K562 (cell line): ENCODE results near the gene PIEZO2. TPM values are rescaled to one million over a fixed set of nuclear protein-coding genes. Genes with fewer than 3 reads are reported as not detected.

Source experiments
- ATAC-seq: fragments of 200-7000 bp; cut with Tn5 transposase; 3 replicates; pipeline ENCODE4 v1.9.1; 2020; ENCODE audit warnings: moderate library complexity
- BruUV-seq: library from RNA; stranded (reverse); fragments of 400-500 nt; replicated peaks from 2 replicates; lab custom pipeline; 2021; lab: Mats Ljungman, UMichigan
- CTCF ChIA-PET: fragments of 300-600 bp; formaldehyde crosslinking; extraction: SDS; loops from one replicate; lab custom pipeline; 2021; ENCODE audit warnings: low intra/inter-chr PET ratio; lab: Yijun Ruan, JAX
- POLR2A ChIA-PET: fragments of 300-600, 350-650 bp; sonication (Branson Sonifier 250); formaldehyde crosslinking; extraction: SDS; loops from one replicate; lab custom pipeline; 2021; ENCODE audit warnings: antibody characterized with exemption, inconsistent platforms; lab: Yijun Ruan, JAX
- DNase-seq, 4 experiments: peaks; one replicate each; pipeline versions ENCODE4 v3.0.0 to v3.0.0-alpha.2; 2011 to 2018; ENCODE audit warnings: low spot score in 3 of 4, mixed read lengths in 3 of 4; ENCODE audit errors: extremely low read depth in 1 of 4
- FAIRE-seq: peaks from 2 replicates; lab custom pipeline; 2011; peaks lifted over from hg19 to GRCh38; lab: Jason Lieb, UNC
- H2AFZ ChIP-seq: 2 replicates; pipeline ENCODE4 v1.6.0; 2011; ENCODE audit warnings: low read depth, low read length, control low read depth, inconsistent platforms
- H3K27ac ChIP-seq: fragments of 200-600 bp; 3 replicates; pipeline ENCODE4 v1.8.0; 2011; ENCODE audit warnings: low read depth, mild to moderate bottlenecking, control low read depth, inconsistent platforms, low read length, moderate library complexity, mixed read lengths; ENCODE audit errors: extremely low read depth
- H3K27me3 ChIP-seq, 2 experiments: fragments of 300-600 bp in 1 of 2; 2 replicates in 1 of 2; 3 replicates in 1 of 2; pipeline versions ENCODE4 v1.6.0 to v1.8.0; 2011; ENCODE audit warnings: inconsistent platforms in 2 of 2, low read length in 2 of 2, mild to moderate bottlenecking in 1 of 2, mixed read lengths in 1 of 2, moderate library complexity in 1 of 2; ENCODE audit not compliant: control insufficient read depth in 2 of 2, insufficient read depth in 2 of 2
- H3K36me3 ChIP-seq: fragments of 300-600 bp; 3 replicates; pipeline ENCODE4 v1.8.0; 2011; ENCODE audit warnings: mild to moderate bottlenecking, low read length, inconsistent platforms; ENCODE audit not compliant: control insufficient read depth, insufficient read depth
- H3K4me1 ChIP-seq, 2 experiments: fragments of 200-600 bp in 1 of 2; replicated peaks in 1 of 2; 2 replicates in 1 of 2; 3 replicates in 1 of 2; pipeline versions ENCODE4 v1.5.1 to v1.8.0; 2011; ENCODE audit warnings: inconsistent platforms in 2 of 2, low read length in 2 of 2, mild to moderate bottlenecking in 1 of 2, mixed read lengths in 1 of 2, moderate library complexity in 1 of 2; ENCODE audit not compliant: control insufficient read depth in 2 of 2, insufficient read depth in 2 of 2
- H3K4me2 ChIP-seq: 2 replicates; pipeline ENCODE4 v1.6.1; 2011; ENCODE audit warnings: low read length, control low read depth, inconsistent platforms, mixed read lengths; ENCODE audit not compliant: insufficient read depth
- H3K4me3 ChIP-seq: fragments of 200-600 bp; sonication (generic), shearing (Covaris generic); 2 replicates; pipeline ENCODE4 v1.5.1; 2016; ENCODE audit warnings: control low read depth, inconsistent platforms
- H3K79me2 ChIP-seq: fragments of 200-600 bp; 3 replicates; pipeline ENCODE4 v1.8.0; 2011; ENCODE audit warnings: low read length, inconsistent platforms; ENCODE audit not compliant: control insufficient read depth, insufficient read depth
- H3K9ac ChIP-seq, 2 experiments: 2 replicates each; pipeline versions ENCODE4 v1.6.0 to v1.6.1; 2011; ENCODE audit warnings: low read depth in 2 of 2, low read length in 2 of 2, control low read depth in 1 of 2, inconsistent platforms in 1 of 2, mild to moderate bottlenecking in 1 of 2, mixed read lengths in 1 of 2; ENCODE audit not compliant: insufficient read depth in 1 of 2
- H3K9me1 ChIP-seq: one replicate; pipeline ENCODE4 v1.6.0; 2011; ENCODE audit warnings: inconsistent platforms, mild to moderate bottlenecking, low read length, moderate library complexity; ENCODE audit not compliant: control insufficient read depth, insufficient read depth
- H3K9me3 ChIP-seq: replicated peaks from 2 replicates; pipeline ENCODE4 v1.5.1; 2011; ENCODE audit warnings: low read depth, low read length, inconsistent platforms; ENCODE audit not compliant: control insufficient read depth, insufficient read depth
- H4K20me1 ChIP-seq: replicated peaks from 2 replicates; pipeline ENCODE4 v1.6.1; 2011; ENCODE audit warnings: low read length, inconsistent platforms, mixed read lengths; ENCODE audit not compliant: control insufficient read depth, insufficient read depth
- HDAC6 ChIP-seq: IDR thresholded peaks from 2 replicates; pipeline ENCODE4 v1.6.1; 2012; ENCODE audit warnings: low read depth, mild to moderate bottlenecking, control low read depth, inconsistent platforms, low read length, moderate library complexity
- HNRNPL ChIP-seq: fragments of 200-400 bp; formaldehyde crosslinking; IDR thresholded peaks from 2 replicates; pipeline ENCODE4 v1.6.1; 2017; ENCODE audit warnings: low read depth, mild to moderate bottlenecking, low read length
- PCBP1 ChIP-seq: fragments of 200-400 bp; formaldehyde crosslinking; IDR thresholded peaks from 2 replicates; pipeline ENCODE4 v1.6.1; 2018; ENCODE audit warnings: mild to moderate bottlenecking, low read depth, low read length; ENCODE audit not compliant: poor library complexity, severe bottlenecking
- PHB2 ChIP-seq: fragments of 450-650 bp; IDR thresholded peaks from 2 replicates; pipeline ENCODE4 v1.6.1; 2017; ENCODE audit warnings: low read depth
- RBM15 ChIP-seq: fragments of 200-400 bp; formaldehyde crosslinking; IDR thresholded peaks from 2 replicates; pipeline ENCODE4 v1.6.1; 2018; ENCODE audit warnings: mild to moderate bottlenecking, low read length, moderate library complexity; ENCODE audit not compliant: insufficient read depth
- SMAD3 ChIP-seq: fragments of 450-650 bp; formaldehyde crosslinking; conservative IDR thresholded peaks from 2 replicates; pipeline ENCODE4 v1.4.0; 2020; ENCODE audit warnings: mild to moderate bottlenecking
- ZBED1 ChIP-seq: IDR thresholded peaks from 2 replicates; pipeline ENCODE4 v1.6.1; 2014
- ZNF140 ChIP-seq: fragments of 250-450 bp; sonication (Bioruptor Pico); IDR thresholded peaks from 2 replicates; pipeline ENCODE4 v1.8.0; 2021; ENCODE audit warnings: moderate library complexity, mild to moderate bottlenecking, inconsistent platforms
- ZNF232 ChIP-seq: sonication (generic); formaldehyde crosslinking; IDR thresholded peaks from 2 replicates; pipeline ENCODE4 v1.8.0; 2022; ENCODE audit warnings: mild to moderate bottlenecking, missing genetic modification reagents
- ZNF311 ChIP-seq: fragments of 250-450 bp; sonication (Bioruptor Pico); IDR thresholded peaks from 2 replicates; pipeline ENCODE4 v1.4.0; 2020; ENCODE audit warnings: mild to moderate bottlenecking, moderate library complexity
- ZNF766 ChIP-seq: fragments of 200-800 bp; sonication (Bioruptor generic); conservative IDR thresholded peaks from 2 replicates; pipeline ENCODE4 v1.6.1; 2016; ENCODE audit warnings: missing genetic modification characterization, missing compliant biosample characterization
- ZZZ3 ChIP-seq: fragments of 450-650 bp; IDR thresholded peaks from 2 replicates; pipeline ENCODE4 v1.6.1; 2016; ENCODE audit warnings: antibody characterized with exemption, mild to moderate bottlenecking, moderate library complexity
- WGBS: fragments of 100-300 bp; shearing (Covaris generic); methylation state at CpG from one replicate; pipeline ENCODE4 v1.1.6; 2016; ENCODE audit warnings: low coverage, mixed read lengths; ENCODE audit not compliant: insufficient coverage; ENCODE audit errors: missing lambda C conversion rate; 5-methylcytosine and 5-hydroxymethylcytosine counted together
- in situ Hi-C: fragments of 300-500 bp; cut with MboI; formaldehyde crosslinking; loops from 4 replicates; pipeline ENCODE4 v1.15.0; 2018; ENCODE audit warnings: inconsistent platforms, mixed read lengths
- intact Hi-C: fragments of 100-400 bp; cut with micrococcal nuclease; formaldehyde crosslinking; loops from 2 replicates; pipeline ENCODE4 v1.14.2; 2022
- polyA plus RNA-seq, 8 experiments: library from polyadenylated mRNA; depleted of rRNA in 4 of 8; stranded (reverse) in 5 of 8; unstranded in 3 of 8; fragments of >200 nt; fragmentation: Nextera tagmentation in 2 of 8; fragmentation: Illumina TruSeq in 1 of 8; extraction: Ambion mirVana in 2 of 8; extraction: Trizol in 1 of 8; gene quantifications; 2 replicates each; pipeline versions ENCODE4 v1.2.1 to v1.2.3, GENCODE V29; 2011 to 2014; ENCODE audit warnings: inconsistent platforms in 1 of 8, missing spikeins in 1 of 8
- total RNA-seq, 7 experiments: library from RNA; depleted of rRNA in 6 of 7; stranded (reverse); fragments of >200 nt in 6 of 7; fragmentation: Illumina TruSeq in 2 of 7; extraction: Trizol in 2 of 7; gene quantifications; 2 replicates each; pipeline versions ENCODE4 v1.2.1 to v1.2.3, GENCODE V29; 2011 to 2021; ENCODE audit warnings: low replicate concordance in 1 of 7
- TF ChIP-seq, protein P1 (sequence below): sonication (generic); formaldehyde crosslinking; IDR thresholded peaks from 2 replicates; pipeline ENCODE4 v1.8.1; 2023; ENCODE audit warnings: mild to moderate bottlenecking, missing genetic modification reagents

PIEZO2 gene
- total and polyA plus RNA-seq, 9 of the 15 experiments (the other 6 are each of a cell fraction or from before 2014, with no cell fraction given) = 0.54 to 4.1 (median 2.0) TPM

- no peak for TF ChIP-seq HDAC6
- TF ChIP-seq RBM15 = no peak
- no peak for TF ChIP-seq HNRNPL
- TF ChIP-seq ZNF232 = no peak
- no peak for TF ChIP-seq ZBED1
- TF ChIP-seq PHB2 = no peak
- TF ChIP-seq, protein P1, sequence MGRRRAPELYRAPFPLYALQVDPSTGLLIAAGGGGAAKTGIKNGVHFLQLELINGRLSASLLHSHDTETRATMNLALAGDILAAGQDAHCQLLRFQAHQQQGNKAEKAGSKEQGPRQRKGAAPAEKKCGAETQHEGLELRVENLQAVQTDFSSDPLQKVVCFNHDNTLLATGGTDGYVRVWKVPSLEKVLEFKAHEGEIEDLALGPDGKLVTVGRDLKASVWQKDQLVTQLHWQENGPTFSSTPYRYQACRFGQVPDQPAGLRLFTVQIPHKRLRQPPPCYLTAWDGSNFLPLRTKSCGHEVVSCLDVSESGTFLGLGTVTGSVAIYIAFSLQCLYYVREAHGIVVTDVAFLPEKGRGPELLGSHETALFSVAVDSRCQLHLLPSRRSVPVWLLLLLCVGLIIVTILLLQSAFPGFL (CRISPR knock-in tag) = no peak
- no peak for TF ChIP-seq SMAD3 (CRISPR knock-in tag)
- no peak for TF ChIP-seq ZZZ3
- no peak for TF ChIP-seq PCBP1
- no peak for TF ChIP-seq ZNF140 (CRISPR knock-in tag)
- TF ChIP-seq ZNF311 = no peak
- no peak for TF ChIP-seq ZNF766 (CRISPR knock-in tag)
- Histone ChIP-seq H3K27ac (no peak overlapping the region), H3K4me2 (no peak overlapping the region), H2AFZ (no peak overlapping the region), H3K4me3 (no peak overlapping the region), H4K20me1 (no peaks in the 10 kb centered on the region), H3K36me3 (no peaks in the 10 kb centered on the region), H3K79me2 (no peaks in the 10 kb centered on the region), H3K9me3 (no peaks in the 10 kb centered on the region), H3K4me1 (no peaks in the 10 kb centered on the region), H3K9me1 (no peaks in the 10 kb centered on the region), H3K9ac (no peak overlapping the region), H3K27me3 (no peaks in the 10 kb centered on the region; a peak in 1 of 5 replicates)
- CTCF ChIA-PET = no interaction called here
- DNase-seq (no peak), FAIRE-seq (no peak), ATAC-seq (no peak)
- in situ Hi-C loops = no loop called here
- no TSS peak for BruUV-seq
- POLR2A ChIA-PET = no interaction called here
- intact Hi-C loops = no loop called here
- 0% methylated on average over 1 of the region's 1 CpG for WGBS
Observed at GRCh38 chr18:11115276-11115675, 34.1 kb downstream of the PIEZO2 start.
